ENCODE data around the gene BEND2. TPM values are rescaled to one million over a fixed set of nuclear protein-coding genes. Genes with fewer than 3 reads are reported as not detected.

The BEND2 gene
- total and polyA plus RNA-seq, 2 of the 13 experiments (the other 11 are each of a cell fraction or from before 2014, with no cell fraction given): not detected

DNA sequence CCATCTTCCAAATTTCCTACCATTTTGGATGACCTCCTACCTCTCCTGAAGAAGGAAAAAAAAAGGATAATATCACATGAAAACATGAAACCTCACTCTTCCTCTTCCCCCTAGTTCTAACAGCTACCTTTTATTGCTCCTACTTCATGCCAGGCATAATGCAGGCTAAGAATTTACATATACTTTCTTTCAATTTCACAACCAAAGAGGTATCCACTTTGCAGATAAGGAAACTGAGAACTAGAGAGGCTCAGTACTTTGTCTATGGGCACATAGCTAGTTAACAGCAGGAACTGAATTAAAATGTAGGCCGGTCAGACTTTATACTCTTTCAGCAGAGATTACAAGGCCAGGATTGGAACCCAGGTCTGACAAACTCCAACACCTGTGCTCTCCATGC lies 34.4 kb upstream of the BEND2 start:
- 83% methylated on average over 1 of the region's 1 CpG for WGBS (ENCODE audit: low lambda C conversion rate)
- TF ChIP-seq XBP1 (CRISPR knock-in tag; IDR thresholded peaks at IDR 0.05) (no peak), HNRNPK (IDR thresholded peaks at IDR 0.05; ENCODE audit: low read depth, low read length, poor library complexity, severe bottlenecking) (no peak), KLF11 (CRISPR knock-in tag; IDR thresholded peaks at IDR 0.05) (no peak), FOXK2 (IDR thresholded peaks at IDR 0.05) (no peak), ZNF598 (CRISPR knock-in tag; IDR thresholded peaks at IDR 0.05; ENCODE audit: borderline replicate concordance) (no peak)
- TF ChIP-seq, protein P1, sequence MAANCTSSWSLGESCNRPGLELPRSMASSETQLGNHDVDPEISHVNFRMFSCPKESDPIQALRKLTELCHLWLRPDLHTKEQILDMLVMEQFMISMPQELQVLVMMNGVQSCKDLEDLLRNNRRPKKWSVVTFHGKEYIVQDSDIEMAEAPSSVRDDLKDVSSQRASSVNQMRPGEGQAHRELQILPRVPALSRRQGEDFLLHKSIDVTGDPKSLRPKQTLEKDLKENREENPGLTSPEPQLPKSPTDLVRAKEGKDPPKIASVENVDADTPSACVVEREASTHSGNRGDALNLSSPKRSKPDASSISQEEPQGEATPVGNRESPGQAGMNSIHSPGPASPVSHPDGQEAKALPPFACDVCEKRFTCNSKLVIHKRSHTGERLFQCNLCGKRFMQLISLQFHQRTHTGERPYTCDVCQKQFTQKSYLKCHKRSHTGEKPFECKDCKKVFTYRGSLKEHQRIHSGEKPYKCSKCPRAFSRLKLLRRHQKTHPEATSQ (CRISPR knock-in tag; IDR thresholded peaks at IDR 0.05; ENCODE audit: borderline replicate concordance): no peak
- TF ChIP-seq, protein P2, sequence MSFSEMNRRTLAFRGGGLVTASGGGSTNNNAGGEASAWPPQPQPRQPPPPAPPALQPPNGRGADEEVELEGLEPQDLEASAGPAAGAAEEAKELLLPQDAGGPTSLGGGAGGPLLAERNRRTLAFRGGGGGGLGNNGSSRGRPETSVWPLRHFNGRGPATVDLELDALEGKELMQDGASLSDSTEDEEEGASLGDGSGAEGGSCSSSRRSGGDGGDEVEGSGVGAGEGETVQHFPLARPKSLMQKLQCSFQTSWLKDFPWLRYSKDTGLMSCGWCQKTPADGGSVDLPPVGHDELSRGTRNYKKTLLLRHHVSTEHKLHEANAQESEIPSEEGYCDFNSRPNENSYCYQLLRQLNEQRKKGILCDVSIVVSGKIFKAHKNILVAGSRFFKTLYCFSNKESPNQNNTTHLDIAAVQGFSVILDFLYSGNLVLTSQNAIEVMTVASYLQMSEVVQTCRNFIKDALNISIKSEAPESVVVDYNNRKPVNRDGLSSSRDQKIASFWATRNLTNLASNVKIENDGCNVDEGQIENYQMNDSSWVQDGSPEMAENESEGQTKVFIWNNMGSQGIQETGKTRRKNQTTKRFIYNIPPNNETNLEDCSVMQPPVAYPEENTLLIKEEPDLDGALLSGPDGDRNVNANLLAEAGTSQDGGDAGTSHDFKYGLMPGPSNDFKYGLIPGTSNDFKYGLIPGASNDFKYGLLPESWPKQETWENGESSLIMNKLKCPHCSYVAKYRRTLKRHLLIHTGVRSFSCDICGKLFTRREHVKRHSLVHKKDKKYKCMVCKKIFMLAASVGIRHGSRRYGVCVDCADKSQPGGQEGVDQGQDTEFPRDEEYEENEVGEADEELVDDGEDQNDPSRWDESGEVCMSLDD (CRISPR knock-in tag; IDR thresholded peaks at IDR 0.05; ENCODE audit: borderline replicate concordance): no peak
- BruUV-seq (replicated peaks): no TSS peak
- Histone ChIP-seq H3K27me3 (ENCODE audit: control insufficient read depth in 1 of 2, insufficient read depth in 2 of 2, low read length in 2 of 2) (no peaks in the 10 kb centered on the region), H3K79me2 (ENCODE audit: insufficient read depth, low read length) (no peaks in the 10 kb centered on the region), H3K9me3 (ENCODE audit: low read length) (no peaks in the 10 kb centered on the region), H4K20me1 (ENCODE audit: insufficient read depth, low read length) (no peaks in the 10 kb centered on the region), H3K27ac (ENCODE audit: extremely low read length, insufficient read depth, low read length) (no peak overlapping the region), H3K4me2 (ENCODE audit: low read depth, low read length) (no peak overlapping the region), H3K9ac (ENCODE audit: insufficient read depth, low read depth, low read length) (no peak overlapping the region), H3K4me1 (ENCODE audit: insufficient read depth, low read length) (no peaks in the 10 kb centered on the region), H3K4me3 (replicated peaks in 1 of 3; ENCODE audit: insufficient read depth in 1 of 3, low read depth in 2 of 3, low read length in 3 of 3) (no peak overlapping the region), H3K36me3 (replicated peaks in 1 of 2; ENCODE audit: control insufficient read depth in 1 of 2, insufficient read depth in 2 of 2, low read length in 2 of 2) (0 out of 5 replicates have a peak, but pooled peaks cover 0 to 2% of the 10 kb centered on the region in 2 experiments), H2AFZ (ENCODE audit: low read length) (no peak overlapping the region)
- in situ Hi-C loops (cut with HindIII; ENCODE audit: extremely low pct_ligation_motif_present, low pct_unique_long_range_greater_than_20kb): no loop called here
- intact Hi-C loops (cut with micrococcal nuclease; ENCODE audit: unreplicated experiment): no loop called here
- FAIRE-seq: no peak
- CTCF ChIA-PET (ENCODE audit: low intra/inter-chr PET ratio, low total read pairs): no interaction called here
- no peak for DNase-seq (ENCODE audit: low spot score)
- no peak for ATAC-seq
- POLR2A ChIA-PET: no interaction called here
